ENCODE data around the gene MCRIP2. TPM values are rescaled to one million over a fixed set of nuclear protein-coding genes. Genes with fewer than 3 reads are reported as not detected.
A peak's percentile ranks its signal among the peaks of the same experiment; 100 is the strongest.

MCRIP2 gene
- total and polyA plus RNA-seq, 2 donors = 17.0 to 25.2 TPM

DNA sequence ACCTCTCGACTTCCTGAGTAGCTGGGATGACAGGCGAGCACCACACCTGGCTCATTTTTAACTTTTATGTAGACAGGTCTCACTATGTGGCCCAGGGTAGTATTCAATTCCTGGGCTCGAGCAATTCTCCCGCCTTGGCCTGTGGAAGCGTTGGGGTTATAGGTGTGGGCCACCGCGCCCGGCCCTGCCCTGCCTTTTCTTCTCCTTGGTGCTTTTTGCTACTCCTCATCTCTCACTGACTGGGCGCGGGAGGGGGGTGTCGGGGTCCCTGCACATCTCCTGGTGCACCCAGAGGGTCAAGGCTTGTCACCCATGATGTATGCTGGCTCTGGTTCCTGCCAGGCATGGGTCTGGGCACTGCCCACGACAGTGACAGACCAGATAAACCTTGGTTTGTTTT is 2.9 kb downstream of the MCRIP2 start:
- DNase-seq (ENCODE audit: low read depth in 6 of 9, low spot score in 9 of 9) = no peak

DNA sequence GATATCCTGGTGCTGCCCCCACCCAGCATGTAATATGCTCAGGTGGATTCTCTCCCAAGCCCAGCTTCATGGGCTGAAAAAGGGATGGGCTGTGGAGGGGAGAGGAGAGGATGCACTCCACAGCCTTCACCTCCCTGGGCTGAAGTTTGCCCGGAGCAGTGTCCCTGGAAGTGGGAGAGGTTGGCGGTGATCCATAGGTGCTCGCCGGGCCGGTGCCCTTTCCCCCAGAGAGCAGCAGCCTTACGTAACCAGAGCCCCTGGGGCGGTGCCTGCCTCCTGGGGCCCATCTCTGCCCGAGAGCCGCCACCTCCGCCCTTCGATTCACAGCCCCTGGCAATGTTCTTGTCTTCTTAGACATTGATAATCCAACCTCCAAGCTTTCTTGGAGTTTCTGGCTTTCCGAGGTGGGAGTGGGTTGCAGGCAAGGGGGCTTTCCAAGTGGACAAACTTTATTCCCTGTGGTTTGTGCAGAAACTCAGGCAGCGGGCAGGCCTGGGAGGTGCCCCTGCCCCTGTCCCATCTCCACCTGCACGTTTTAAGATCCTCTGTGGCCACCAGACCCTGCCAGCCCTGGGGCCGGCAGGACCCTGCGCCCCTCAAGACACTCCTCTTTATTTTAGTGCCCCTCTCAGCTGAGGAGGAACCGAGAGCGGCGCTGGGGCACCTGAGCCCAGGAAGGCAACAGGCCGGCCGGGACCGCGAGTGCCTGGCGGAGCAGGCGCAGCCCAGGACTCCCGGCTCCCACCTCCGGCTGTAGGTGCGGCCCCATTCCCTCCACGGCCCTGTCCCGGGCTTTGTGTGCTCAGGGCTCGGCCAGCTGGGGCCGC is 4.4 kb downstream of the MCRIP2 start:
- no peak overlapping the region for H3K27ac ChIP-seq (ENCODE audit: low read depth in 1 of 2, low read length in 1 of 2)
- H3K4me3 ChIP-seq (ENCODE audit: low read length in 2 of 2) = no peak overlapping the region
- 96% methylated on average over 32 of the region's 32 CpGs for WGBS
- peaks cover 24 to 26% of the 10 kb centered on the region in 2 donors for H3K27me3 ChIP-seq (ENCODE audit: control insufficient read depth in 2 of 2, insufficient read depth in 1 of 2, low read length in 1 of 2)
- peaks cover 28 to 30% of the 10 kb centered on the region in 2 donors for H3K4me1 ChIP-seq (ENCODE audit: control insufficient read depth in 2 of 2, insufficient read depth in 2 of 2, low read length in 2 of 2)
- no peaks in the 10 kb centered on the region for H3K36me3 ChIP-seq (ENCODE audit: control insufficient read depth in 2 of 2, insufficient read depth in 2 of 2, low read length in 1 of 2)
- DNase-seq (ENCODE audit: low read depth in 6 of 9, low spot score in 9 of 9) = no peak
- H3K9me3 ChIP-seq (ENCODE audit: control insufficient read depth in 2 of 2, insufficient read depth in 1 of 2, low read length in 1 of 2) = no peaks in the 10 kb centered on the region

More for the DNA sequence above, 2.9 kb downstream of the MCRIP2 start:
- H3K27me3 ChIP-seq (ENCODE audit: control insufficient read depth in 2 of 2, insufficient read depth in 1 of 2, low read length in 1 of 2) = peaks cover 26 to 34% of the 10 kb centered on the region in 2 donors
- H3K36me3 ChIP-seq (ENCODE audit: control insufficient read depth in 2 of 2, insufficient read depth in 2 of 2, low read length in 1 of 2) = no peaks in the 10 kb centered on the region
- H3K9me3 ChIP-seq (ENCODE audit: control insufficient read depth in 2 of 2, insufficient read depth in 1 of 2, low read length in 1 of 2) = no peaks in the 10 kb centered on the region
- 95% methylated on average over 12 of the region's 12 CpGs for WGBS
- no peak overlapping the region for H3K27ac ChIP-seq (ENCODE audit: low read depth in 1 of 2, low read length in 1 of 2)
- no peak overlapping the region for H3K4me3 ChIP-seq (ENCODE audit: low read length in 2 of 2)
- H3K4me1 ChIP-seq (ENCODE audit: control insufficient read depth in 2 of 2, insufficient read depth in 2 of 2, low read length in 2 of 2) = peaks cover 20 to 27% of the 10 kb centered on the region in 2 donors

DNA sequence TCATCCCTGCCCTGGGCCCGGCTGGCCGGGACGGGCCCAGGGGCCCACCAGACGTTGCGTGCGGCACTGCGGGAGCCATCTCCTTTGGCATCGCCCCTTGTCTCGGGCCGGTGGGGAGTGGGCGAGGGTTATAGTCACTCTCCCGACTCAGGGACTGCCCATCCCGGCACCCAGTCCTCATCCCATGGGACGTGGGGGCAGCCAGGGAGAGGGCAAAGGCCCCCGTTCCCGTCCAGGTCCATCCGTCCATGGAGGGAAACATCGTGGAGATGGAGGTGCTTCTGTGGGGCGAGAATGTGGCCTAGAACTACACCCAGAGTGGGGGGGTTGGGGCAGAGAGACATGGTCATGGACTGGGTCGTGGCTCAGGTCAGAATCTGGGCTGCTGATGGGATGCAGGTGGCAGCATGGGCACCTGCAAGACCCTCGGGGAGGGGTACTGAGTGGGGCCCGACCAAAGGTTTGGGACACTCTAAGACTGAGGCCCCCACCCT is 5.1 kb downstream of the MCRIP2 start:
- Histone ChIP-seq H3K4me1 (ENCODE audit: control insufficient read depth in 2 of 2, insufficient read depth in 2 of 2, low read length in 2 of 2) (peaks cover 23 to 25% of the 10 kb centered on the region in 2 donors), H3K4me3 (ENCODE audit: low read length in 2 of 2) (no peak overlapping the region), H3K27me3 (ENCODE audit: control insufficient read depth in 2 of 2, insufficient read depth in 1 of 2, low read length in 1 of 2) (peaks cover 18 to 20% of the 10 kb centered on the region in 2 donors), H3K9me3 (ENCODE audit: control insufficient read depth in 2 of 2, insufficient read depth in 1 of 2, low read length in 1 of 2) (no peaks in the 10 kb centered on the region), H3K36me3 (ENCODE audit: control insufficient read depth in 2 of 2, insufficient read depth in 2 of 2, low read length in 1 of 2) (peaks cover 0 to 2% of the 10 kb centered on the region in 2 donors), H3K27ac (ENCODE audit: low read depth in 1 of 2, low read length in 1 of 2) (no peak overlapping the region)
- 96% methylated on average over 22 of the region's 22 CpGs for WGBS
- DNase-seq (ENCODE audit: low read depth in 6 of 9, low spot score in 9 of 9) = no peak

DNA sequence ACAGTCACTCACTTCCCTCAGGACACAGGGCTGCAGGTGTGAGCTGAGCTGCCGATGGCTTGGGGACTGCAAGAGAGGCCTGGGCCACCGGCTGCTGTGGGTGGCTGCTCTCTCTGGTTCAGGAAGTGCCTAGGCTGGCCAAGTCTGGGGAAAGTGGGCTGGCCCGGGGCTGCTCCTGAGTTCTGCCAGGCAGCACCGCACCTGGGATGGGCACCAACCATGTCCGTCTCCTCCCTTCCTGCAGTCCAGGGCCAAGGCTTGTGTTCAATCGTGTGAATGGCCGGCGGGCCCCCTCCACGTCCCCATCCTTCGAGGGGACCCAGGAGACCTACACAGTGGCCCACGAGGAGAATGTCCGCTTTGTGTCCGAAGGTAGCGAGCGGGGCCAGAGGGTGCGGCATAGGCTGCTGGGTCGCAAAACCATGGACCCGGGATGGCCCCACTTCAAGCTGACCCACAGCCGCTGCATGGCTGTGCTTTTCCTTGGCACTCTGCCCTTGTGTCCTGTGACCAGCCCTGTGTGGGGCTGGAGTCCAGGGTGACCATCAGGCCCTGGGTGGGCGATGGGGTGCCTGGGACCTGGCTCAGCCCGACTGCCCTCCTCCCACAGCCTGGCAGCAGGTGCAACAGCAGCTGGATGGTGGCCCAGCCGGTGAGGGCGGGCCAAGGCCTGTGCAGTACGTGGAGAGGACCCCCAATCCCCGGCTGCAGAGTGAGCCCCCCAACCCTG is 5.7 kb downstream of the MCRIP2 start:
- 95% methylated on average over 25 of the region's 25 CpGs for WGBS
- H3K4me1 ChIP-seq (ENCODE audit: control insufficient read depth in 2 of 2, insufficient read depth in 2 of 2, low read length in 2 of 2) = peaks cover 19 to 25% of the 10 kb centered on the region in 2 donors
- H3K27ac ChIP-seq (ENCODE audit: low read depth in 1 of 2, low read length in 1 of 2) = no peak overlapping the region
- H3K36me3 ChIP-seq (ENCODE audit: control insufficient read depth in 2 of 2, insufficient read depth in 2 of 2, low read length in 1 of 2) = peaks cover 4 to 5% of the 10 kb centered on the region in 2 donors
- no peaks in the 10 kb centered on the region for H3K9me3 ChIP-seq (ENCODE audit: control insufficient read depth in 2 of 2, insufficient read depth in 1 of 2, low read length in 1 of 2)
- no peak overlapping the region for H3K4me3 ChIP-seq (ENCODE audit: low read length in 2 of 2)
- H3K27me3 ChIP-seq (ENCODE audit: control insufficient read depth in 2 of 2, insufficient read depth in 1 of 2, low read length in 1 of 2) = peaks cover 12 to 18% of the 10 kb centered on the region in 2 donors
- DNase-seq (ENCODE audit: low read depth in 6 of 9, low spot score in 9 of 9) = no peak

DNA sequence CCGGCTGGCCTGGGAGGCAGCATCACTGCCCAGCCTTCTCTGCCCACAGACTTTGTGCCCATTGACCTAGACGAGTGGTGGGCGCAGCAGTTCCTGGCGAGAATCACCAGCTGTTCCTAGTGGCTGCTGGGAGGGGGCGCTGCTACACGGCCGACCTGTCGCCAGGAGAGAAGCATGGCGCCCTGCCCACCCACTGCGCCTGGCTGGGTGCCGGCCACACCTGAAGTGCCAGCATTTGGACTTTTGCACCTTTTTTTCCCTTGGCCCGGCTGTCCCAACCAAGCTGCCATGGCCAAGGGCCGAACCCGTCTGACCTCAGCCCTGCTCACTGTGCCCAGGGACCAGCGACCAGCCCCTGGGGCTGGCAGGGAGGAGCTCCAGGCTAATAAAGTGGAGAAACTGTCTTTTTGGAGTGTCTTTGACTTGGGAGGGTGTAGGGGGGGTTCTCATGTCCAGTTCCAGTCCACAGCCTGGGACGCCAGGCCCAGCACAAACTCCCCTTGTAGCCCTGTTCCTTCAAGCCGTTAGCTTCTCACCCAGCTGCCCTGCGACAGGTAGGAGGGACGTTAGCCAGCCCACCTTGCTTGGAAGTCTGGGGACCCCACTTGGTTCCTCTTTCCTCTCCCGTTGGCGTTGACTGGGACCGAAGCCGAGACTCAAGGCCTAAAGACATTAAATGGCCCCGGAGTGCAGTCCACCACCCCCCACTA is 6.6 kb downstream of the MCRIP2 start:
- WGBS = 37% methylated on average over 24 of the region's 24 CpGs
- Histone ChIP-seq H3K27ac (ENCODE audit: low read depth in 1 of 2, low read length in 1 of 2) (peak overlapping the region; percentile 23 to 43), H3K4me3 (ENCODE audit: low read length in 2 of 2) (peak overlapping the region; percentile 57 to 70), H3K27me3 (ENCODE audit: control insufficient read depth in 2 of 2, insufficient read depth in 1 of 2, low read length in 1 of 2) (peaks cover 3 to 9% of the 10 kb centered on the region in 2 donors), H3K4me1 (ENCODE audit: control insufficient read depth in 2 of 2, insufficient read depth in 2 of 2, low read length in 2 of 2) (peaks cover 18% of the 10 kb centered on the region in 2 donors), H3K9me3 (ENCODE audit: control insufficient read depth in 2 of 2, insufficient read depth in 1 of 2, low read length in 1 of 2) (no peaks in the 10 kb centered on the region), H3K36me3 (ENCODE audit: control insufficient read depth in 2 of 2, insufficient read depth in 2 of 2, low read length in 1 of 2) (peaks cover 5 to 7% of the 10 kb centered on the region in 2 donors)
- DNase-seq (ENCODE audit: low read depth in 6 of 9, low spot score in 9 of 9) = no peak

DNA sequence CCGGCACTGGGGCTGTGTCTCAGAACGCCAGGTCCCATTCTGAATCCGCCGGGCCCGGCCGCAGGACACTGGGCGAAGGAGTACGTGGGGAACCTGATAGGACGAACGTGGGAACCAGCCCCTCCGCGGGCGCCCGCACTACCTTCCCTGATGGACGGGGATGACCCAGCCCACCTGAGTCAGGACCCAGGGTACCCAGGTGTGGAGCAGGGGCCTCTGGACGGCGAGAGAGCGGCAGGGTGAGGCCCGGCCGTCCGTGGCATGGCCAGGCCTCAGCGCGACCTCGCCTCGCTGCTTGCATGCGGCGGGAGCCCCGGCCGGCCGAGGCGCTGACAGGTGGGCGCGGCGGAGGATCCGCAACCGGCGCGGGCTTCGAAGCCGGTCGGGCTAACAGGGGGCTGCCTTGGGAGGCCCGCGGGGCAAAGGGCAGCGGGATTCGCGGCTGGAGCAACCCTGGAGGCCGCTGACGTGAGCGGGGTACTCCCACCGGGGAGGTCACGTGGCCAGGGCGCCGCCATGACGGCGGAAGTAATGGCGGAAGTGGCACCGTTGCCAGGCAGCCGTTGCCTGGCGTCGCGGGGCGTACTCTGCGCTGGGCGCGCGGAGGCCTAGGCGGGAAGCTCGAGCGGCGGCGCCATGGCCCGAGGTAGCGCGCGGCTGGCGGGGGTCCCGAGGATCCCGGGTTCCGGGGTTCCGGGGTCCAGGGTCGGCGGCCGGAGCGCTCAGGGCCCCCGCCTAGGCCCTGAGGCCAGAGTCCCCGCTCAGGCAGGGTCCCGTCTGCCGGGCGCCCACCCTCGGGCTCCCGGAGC is 7.4 kb downstream of the MCRIP2 start, which contains the start of gene WDR90:
WDR90 (plus strand) TSS at position 585 of the 809 bp plus-strand sequence; CDS start at position 637, 52 bp downstream.
- Histone ChIP-seq H3K4me1 (ENCODE audit: control insufficient read depth in 2 of 2, insufficient read depth in 2 of 2, low read length in 2 of 2) (peaks cover 18% of the 10 kb centered on the region in 2 donors), H3K4me3 (ENCODE audit: low read length in 2 of 2) (peak within 1 kb of the TSS; percentile 57 to 70), H3K9me3 (ENCODE audit: control insufficient read depth in 2 of 2, insufficient read depth in 1 of 2, low read length in 1 of 2) (no peaks in the 10 kb centered on the region), H3K36me3 (ENCODE audit: control insufficient read depth in 2 of 2, insufficient read depth in 2 of 2, low read length in 1 of 2) (peaks cover 7 to 13% of the 10 kb centered on the region in 2 donors), H3K27ac (ENCODE audit: low read depth in 1 of 2, low read length in 1 of 2) (peak within 1 kb of the TSS; percentile 23 to 53), H3K27me3 (ENCODE audit: control insufficient read depth in 2 of 2, insufficient read depth in 1 of 2, low read length in 1 of 2) (peaks cover 0 to 2% of the 10 kb centered on the region in 2 donors)
- DNase-seq (ENCODE audit: low read depth in 6 of 9, low spot score in 9 of 9) = peak; percentile 69 to 93 (median 84)
- under 1% methylated on average over 91 of the region's 91 CpGs for WGBS

DNA sequence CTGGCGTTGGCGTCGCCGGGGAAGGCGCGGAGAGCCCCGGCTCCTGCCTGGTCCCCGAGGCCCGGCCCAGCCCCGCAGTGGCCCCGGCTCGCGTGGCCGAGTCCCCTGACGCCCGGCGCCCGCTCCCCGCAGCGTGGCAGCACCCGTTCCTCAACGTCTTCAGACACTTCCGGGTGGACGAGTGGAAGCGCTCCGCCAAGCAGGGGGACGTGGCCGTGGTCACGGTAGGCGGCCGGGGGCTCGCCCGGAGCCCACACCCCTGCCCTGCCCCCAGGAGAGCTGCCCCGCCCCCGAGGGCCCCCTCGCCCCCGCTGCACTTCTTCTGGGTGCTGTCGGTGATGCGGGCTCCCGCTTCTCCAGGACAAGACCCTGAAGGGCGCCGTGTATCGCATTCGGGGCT is 8.0 kb downstream of the MCRIP2 start:
- H3K27ac ChIP-seq (ENCODE audit: low read depth in 1 of 2, low read length in 1 of 2) = no peak overlapping the region
- H3K4me1 ChIP-seq (ENCODE audit: control insufficient read depth in 2 of 2, insufficient read depth in 2 of 2, low read length in 2 of 2) = peaks cover 18% of the 10 kb centered on the region in 2 donors
- H3K27me3 ChIP-seq (ENCODE audit: control insufficient read depth in 2 of 2, insufficient read depth in 1 of 2, low read length in 1 of 2) = no peaks in the 10 kb centered on the region
- WGBS = 3% methylated on average over 44 of the region's 44 CpGs
- H3K9me3 ChIP-seq (ENCODE audit: control insufficient read depth in 2 of 2, insufficient read depth in 1 of 2, low read length in 1 of 2) = no peaks in the 10 kb centered on the region
- DNase-seq (ENCODE audit: low read depth in 6 of 9, low spot score in 9 of 9) = no peak
- H3K4me3 ChIP-seq (ENCODE audit: low read length in 2 of 2) = peak overlapping the region; percentile 57 to 70
- peaks cover 7 to 13% of the 10 kb centered on the region in 2 donors for H3K36me3 ChIP-seq (ENCODE audit: control insufficient read depth in 2 of 2, insufficient read depth in 2 of 2, low read length in 1 of 2)

DNA sequence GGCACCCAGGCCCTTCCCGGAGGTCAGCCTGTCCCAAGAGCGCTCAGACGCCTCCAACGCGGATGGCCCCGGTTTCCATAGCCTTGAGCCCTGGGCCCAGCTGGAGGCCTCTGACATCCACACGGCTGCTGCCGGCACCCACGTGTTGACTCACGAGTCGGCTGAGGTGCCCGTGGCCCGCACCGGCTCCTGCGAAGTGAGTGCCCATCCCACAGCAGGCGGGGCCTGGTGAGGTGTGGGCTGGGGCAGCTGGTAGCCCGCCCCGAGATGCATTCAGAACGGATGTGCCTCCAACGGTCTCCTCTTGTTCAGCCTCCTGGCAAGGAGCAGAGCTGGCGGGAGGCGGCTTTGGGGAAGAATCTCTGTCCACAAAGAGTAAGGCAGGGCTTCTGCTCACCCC is 10.2 kb downstream of the MCRIP2 start:
- 95% methylated on average over 22 of the region's 22 CpGs for whole genome bisulfite sequencing

More for the DNA sequence above, 10.2 kb downstream of the MCRIP2 start:
- Histone ChIP-seq H3K36me3 (ENCODE audit: control insufficient read depth in 2 of 2, insufficient read depth in 2 of 2, low read length in 1 of 2) (peaks cover 11 to 34% of the 10 kb centered on the region in 2 donors), H3K4me1 (ENCODE audit: control insufficient read depth in 2 of 2, insufficient read depth in 2 of 2, low read length in 2 of 2) (peaks cover 18% of the 10 kb centered on the region in 2 donors), H3K27ac (ENCODE audit: low read depth in 1 of 2, low read length in 1 of 2) (no peak overlapping the region), H3K27me3 (ENCODE audit: control insufficient read depth in 2 of 2, insufficient read depth in 1 of 2, low read length in 1 of 2) (no peaks in the 10 kb centered on the region), H3K4me3 (ENCODE audit: low read length in 2 of 2) (no peak overlapping the region), H3K9me3 (ENCODE audit: control insufficient read depth in 2 of 2, insufficient read depth in 1 of 2, low read length in 1 of 2) (no peaks in the 10 kb centered on the region)
- no peak for DNase-seq (ENCODE audit: low read depth in 6 of 9, low spot score in 9 of 9)
